ENCODE results near the gene NSD1.

NSD1 gene

DNA sequence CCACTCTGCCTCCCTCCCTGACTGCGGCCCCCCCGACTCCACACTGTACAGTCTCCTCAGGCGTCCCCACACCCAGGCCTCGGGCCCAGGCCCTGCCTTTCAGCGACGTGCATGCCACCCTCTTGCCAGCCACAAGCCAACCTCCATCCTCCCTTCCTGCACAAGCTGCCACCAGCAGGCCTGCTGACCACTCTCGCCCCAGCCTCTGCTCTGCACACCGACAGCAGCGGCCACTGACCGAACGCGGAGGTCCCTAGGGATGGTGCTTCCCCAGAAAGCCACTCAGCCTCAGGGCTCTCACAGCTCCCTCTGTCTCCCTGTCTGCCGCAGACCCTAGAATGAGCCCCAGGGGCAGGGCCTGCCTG, 199.3 kb downstream of the NSD1 start:
- TF ChIP-seq, protein P1, sequence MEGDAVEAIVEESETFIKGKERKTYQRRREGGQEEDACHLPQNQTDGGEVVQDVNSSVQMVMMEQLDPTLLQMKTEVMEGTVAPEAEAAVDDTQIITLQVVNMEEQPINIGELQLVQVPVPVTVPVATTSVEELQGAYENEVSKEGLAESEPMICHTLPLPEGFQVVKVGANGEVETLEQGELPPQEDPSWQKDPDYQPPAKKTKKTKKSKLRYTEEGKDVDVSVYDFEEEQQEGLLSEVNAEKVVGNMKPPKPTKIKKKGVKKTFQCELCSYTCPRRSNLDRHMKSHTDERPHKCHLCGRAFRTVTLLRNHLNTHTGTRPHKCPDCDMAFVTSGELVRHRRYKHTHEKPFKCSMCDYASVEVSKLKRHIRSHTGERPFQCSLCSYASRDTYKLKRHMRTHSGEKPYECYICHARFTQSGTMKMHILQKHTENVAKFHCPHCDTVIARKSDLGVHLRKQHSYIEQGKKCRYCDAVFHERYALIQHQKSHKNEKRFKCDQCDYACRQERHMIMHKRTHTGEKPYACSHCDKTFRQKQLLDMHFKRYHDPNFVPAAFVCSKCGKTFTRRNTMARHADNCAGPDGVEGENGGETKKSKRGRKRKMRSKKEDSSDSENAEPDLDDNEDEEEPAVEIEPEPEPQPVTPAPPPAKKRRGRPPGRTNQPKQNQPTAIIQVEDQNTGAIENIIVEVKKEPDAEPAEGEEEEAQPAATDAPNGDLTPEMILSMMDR (IDR thresholded peaks at IDR 0.05; ENCODE audit: low read depth, low read length, missing control alignments), result no peak
- in situ Hi-C loops (cut with HindIII; ENCODE audit: low sequenced_read_pairs), result no loop called here
- H3K4me3 ChIP-seq (ENCODE audit: low read depth, low read length), result no peak overlapping the region
- DNase-seq (ENCODE audit: low read depth), result no peak

DNA sequence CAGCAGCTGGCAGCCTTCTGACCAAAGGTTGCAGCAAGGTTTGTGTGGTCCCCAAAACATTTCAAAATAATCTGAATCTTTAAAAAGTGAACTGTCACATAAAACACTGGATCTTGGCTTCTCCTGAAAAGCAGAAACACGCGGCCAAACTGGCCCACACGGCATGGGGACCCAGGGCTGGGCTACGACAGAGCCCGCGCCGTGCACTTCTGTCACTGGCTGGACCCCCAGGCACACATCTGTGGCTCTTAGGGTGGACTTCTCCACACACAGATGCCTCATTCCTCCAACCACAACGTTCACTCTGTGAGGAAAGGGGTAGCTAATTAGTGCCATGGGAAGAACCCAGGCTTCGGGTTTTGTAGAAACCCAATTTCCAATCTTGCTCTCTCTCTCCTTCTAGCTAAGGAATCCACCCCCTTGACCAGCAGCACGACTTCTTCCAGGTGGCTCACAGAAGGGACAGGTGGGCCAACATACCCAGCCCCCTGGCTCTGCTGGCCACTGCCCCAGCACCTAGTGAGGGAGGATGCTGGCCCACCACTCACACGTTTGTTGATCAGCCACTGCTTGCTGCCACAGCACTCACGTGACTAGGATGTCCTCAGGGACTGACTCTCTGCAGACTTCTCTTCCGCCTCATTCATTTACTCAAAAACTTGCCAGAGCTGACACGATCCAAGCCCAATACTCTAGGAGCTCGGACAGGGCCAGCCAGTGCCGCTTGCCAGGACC, 200.0 kb downstream of the NSD1 start:
- TF ChIP-seq, protein P1 (IDR thresholded peaks at IDR 0.05; ENCODE audit: low read depth, low read length, missing control alignments), result no peak
- no peak overlapping the region for H3K4me3 ChIP-seq (ENCODE audit: low read depth, low read length)
- DNase-seq (ENCODE audit: low read depth), result no peak
- in situ Hi-C loops (cut with HindIII; ENCODE audit: low sequenced_read_pairs), result no loop called here

DNA sequence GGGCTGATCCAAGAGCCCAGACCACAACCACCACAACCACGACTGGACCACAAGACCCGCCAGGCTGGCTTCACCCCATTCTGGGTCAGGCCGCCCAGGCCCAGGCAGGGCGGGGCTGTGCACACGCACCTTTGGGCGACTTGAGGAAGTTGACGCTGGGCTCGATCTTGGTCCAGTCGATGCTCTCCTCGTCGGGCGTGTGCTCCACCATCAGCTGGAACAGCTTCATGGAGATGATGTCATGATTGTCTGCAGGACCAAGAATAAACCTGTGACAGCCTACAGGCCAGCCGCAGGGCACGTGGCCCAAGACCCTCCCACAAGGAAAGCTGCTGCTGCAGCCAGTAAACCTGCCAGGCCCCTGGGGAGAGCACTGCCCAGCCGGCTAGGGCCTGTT, 200.6 kb downstream of the NSD1 start:
- no peak overlapping the region for H3K4me3 ChIP-seq (ENCODE audit: low read depth, low read length)
- in situ Hi-C loops (cut with HindIII; ENCODE audit: low sequenced_read_pairs), result no loop called here
- no peak for DNase-seq (ENCODE audit: low read depth)
- TF ChIP-seq, protein P1 (IDR thresholded peaks at IDR 0.05; ENCODE audit: low read depth, low read length, missing control alignments), result no peak

GRCh38 chr5:177334781-177335700, 201.5 kb downstream of the NSD1 start:
- no peak for DNase-seq (ENCODE audit: low read depth)
- in situ Hi-C loops (cut with HindIII; ENCODE audit: low sequenced_read_pairs), result no loop called here
- TF ChIP-seq, protein P1 (IDR thresholded peaks at IDR 0.05; ENCODE audit: low read depth, low read length, missing control alignments), result no peak
- H3K4me3 ChIP-seq (ENCODE audit: low read depth, low read length), result no peak overlapping the region

DNA sequence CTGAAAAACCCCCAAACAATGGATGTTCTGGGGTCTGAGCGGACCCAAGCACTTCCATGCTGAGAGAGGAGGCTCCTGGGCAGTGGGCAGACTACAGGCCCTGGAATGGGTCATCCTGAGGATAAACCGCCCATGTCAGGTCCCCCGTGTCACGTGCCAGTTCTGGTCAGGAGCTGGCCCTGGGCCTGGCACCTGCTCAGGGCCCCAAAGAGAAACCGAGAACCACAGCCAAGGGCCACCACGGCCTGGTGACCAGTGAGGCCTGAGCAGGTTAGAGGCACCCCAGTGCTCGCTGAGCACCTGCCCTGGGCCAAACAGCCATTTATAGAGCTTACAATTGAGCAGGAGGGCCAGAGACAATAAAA, 202.1 kb downstream of the NSD1 start:
- no peak for DNase-seq (ENCODE audit: low read depth)
- in situ Hi-C loops (cut with HindIII; ENCODE audit: low sequenced_read_pairs), result no loop called here
- no peak overlapping the region for H3K4me3 ChIP-seq (ENCODE audit: low read depth, low read length)
- TF ChIP-seq, protein P1 (IDR thresholded peaks at IDR 0.05; ENCODE audit: low read depth, low read length, missing control alignments), result no peak

- DNase-seq (ENCODE audit: low read depth), result no peak
- in situ Hi-C loops (cut with HindIII; ENCODE audit: low sequenced_read_pairs), result no loop called here
- TF ChIP-seq, protein P1 (IDR thresholded peaks at IDR 0.05; ENCODE audit: low read depth, low read length, missing control alignments), result no peak
- no peak overlapping the region for H3K4me3 ChIP-seq (ENCODE audit: low read depth, low read length)
Observed at GRCh38 chr5:177336112-177336511, 202.5 kb downstream of the NSD1 start.
